Endometrium (tissue), 2 donors: ENCODE results near the gene RRAD.
A peak's percentile ranks its signal among the peaks of the same experiment; 100 is the strongest.

Experiments
- FAIRE-seq: peaks from 2 replicates; lab custom pipeline; 2012; peaks lifted over from hg19 to GRCh38; lab: Jason Lieb, UNC
- donor health status: control.
- donor health status: control.

The RRAD gene

GRCh38 chr16:66880288-66881013 is 44.9 kb downstream of the RRAD start, which contains the start of gene PDP2:
Gene PDP2, plus strand, starts transcription at chr16:66880515. Its CDS starts 3,770 bp downstream, at chr16:66884285.
- FAIRE-seq, result peak; percentile 33

GRCh38 chr16:66878067-66878466 is 47.3 kb downstream of the RRAD start:
- FAIRE-seq, result no peak

- no peak for FAIRE-seq
Observed at GRCh38 chr16:66874079-66874775, 51.1 kb downstream of the RRAD start.

GRCh38 chr16:66873685-66874055 is 51.7 kb downstream of the RRAD start:
- FAIRE-seq, result no peak

- FAIRE-seq, result peak; percentile 15
Observed at GRCh38 chr16:66872943-66873684, 52.2 kb downstream of the RRAD start.

GRCh38 chr16:66872559-66872942 is 52.8 kb downstream of the RRAD start:
- no peak for FAIRE-seq

GRCh38 chr16:66871840-66872239 is 53.5 kb downstream of the RRAD start:
- FAIRE-seq, result no peak
